Hematopoietic multipotent progenitor cell (in vitro differentiated cells): ENCODE data around the gene COL23A1. TPM values are rescaled to one million over a fixed set of nuclear protein-coding genes. Genes with fewer than 3 reads are reported as not detected.

Source experiments
- DNase-seq, 3 donors: peaks; one replicate each; pipeline ENCODE4 v3.0.0-alpha.2; 2011 to 2015; ENCODE audit warnings: low read depth in 2 of 3, low spot score in 2 of 3
- total RNA-seq: library from RNA; depleted of rRNA; stranded (reverse); fragments of >200 nt; gene quantifications from one replicate; pipeline ENCODE4 v1.2.3, GENCODE V29; 2012

COL23A1 gene
- total RNA-seq, 1 donor: 0.27 TPM

- no peak for DNase-seq
Observed at GRCh38 chr5:178416206-178416882, 173.8 kb downstream of the COL23A1 start.

GRCh38 chr5:178415353-178415752 is 174.8 kb downstream of the COL23A1 start:
- no peak for DNase-seq

- no peak for DNase-seq
Observed at GRCh38 chr5:178413988-178414387, 176.2 kb downstream of the COL23A1 start.

GRCh38 chr5:178411083-178411482 is 179.1 kb downstream of the COL23A1 start:
- peak in 1 of 3 donors; percentile 8 for DNase-seq

- DNase-seq: no peak
Observed at GRCh38 chr5:178407646-178408045, 182.5 kb downstream of the COL23A1 start.

- no peak for DNase-seq
Observed at GRCh38 chr5:178404987-178405386, 185.2 kb downstream of the COL23A1 start.

- DNase-seq: no peak
Observed at GRCh38 chr5:178403956-178404600, 186.1 kb downstream of the COL23A1 start.

GRCh38 chr5:178403351-178403750 is 186.8 kb downstream of the COL23A1 start:
- no peak for DNase-seq

- DNase-seq: no peak
Observed at GRCh38 chr5:178399701-178400095, 190.5 kb downstream of the COL23A1 start.

GRCh38 chr5:178398901-178399700 is 191.1 kb downstream of the COL23A1 start:
- DNase-seq: no peak

- no peak for DNase-seq
Observed at GRCh38 chr5:178396796-178397720, 193.1 kb downstream of the COL23A1 start.

GRCh38 chr5:178394074-178394473 is 196.1 kb downstream of the COL23A1 start:
- DNase-seq: no peak

- DNase-seq: no peak
Observed at GRCh38 chr5:178392931-178393394, 197.2 kb downstream of the COL23A1 start.

GRCh38 chr5:178392386-178392785 is 197.8 kb downstream of the COL23A1 start:
- DNase-seq: no peak

- DNase-seq: no peak
Observed at GRCh38 chr5:178391480-178391879, 198.7 kb downstream of the COL23A1 start.

- no peak for DNase-seq
Observed at GRCh38 chr5:178389796-178390195, 200.4 kb downstream of the COL23A1 start.

- no peak for DNase-seq
Observed at GRCh38 chr5:178389026-178389729, 201.0 kb downstream of the COL23A1 start.

- DNase-seq: no peak
Observed at GRCh38 chr5:178388386-178389025, 201.7 kb downstream of the COL23A1 start.

- DNase-seq: no peak
Observed at GRCh38 chr5:178387856-178388190, 202.4 kb downstream of the COL23A1 start.
